Type B pancreatic cell (in vitro differentiated cells): ENCODE results near the gene IQCF2. TPM values are rescaled to one million over a fixed set of nuclear protein-coding genes. Genes with fewer than 3 reads are reported as not detected.

Source experiments
- DNase-seq: peaks from one replicate; pipeline ENCODE4 v3.0.0; 2021; ENCODE audit warnings: mixed read lengths; ENCODE audit not compliant: unreplicated experiment; ENCODE audit errors: extremely low spot score
- H3K27ac Mint-ChIP-seq: 2 replicates; pipeline ENCODE4 v1.8.0; 2021; ENCODE audit warnings: mild to moderate bottlenecking, mixed read lengths
- H3K27me3 Mint-ChIP-seq: 2 replicates; pipeline ENCODE4 v1.8.0; 2021; ENCODE audit warnings: mixed read lengths
- H3K36me3 Mint-ChIP-seq: 2 replicates; pipeline ENCODE4 v1.8.0; 2021; ENCODE audit warnings: mixed read lengths
- H3K4me1 Mint-ChIP-seq: one replicate; pipeline ENCODE4 v1.8.0; 2021; ENCODE audit warnings: mixed read lengths; ENCODE audit not compliant: unreplicated experiment
- H3K4me3 Mint-ChIP-seq: 2 replicates; pipeline ENCODE4 v1.8.0; 2021; ENCODE audit warnings: mild to moderate bottlenecking, mixed read lengths
- H3K9me3 Mint-ChIP-seq: 2 replicates; pipeline ENCODE4 v1.8.0; 2021; ENCODE audit warnings: mixed read lengths
- CTCF ChIP-seq: fragments of 200-600 bp; sonication (generic); conservative IDR thresholded peaks from 2 replicates; pipeline ENCODE4 v1.5.0; 2021; ENCODE audit warnings: antibody characterized with exemption, mild to moderate bottlenecking
- total RNA-seq: library from RNA; stranded (reverse); gene quantifications from 2 replicates; pipeline ENCODE4 v1.2.1, GENCODE V29; 2021; ENCODE audit warnings: low replicate concordance

IQCF2 gene
- total RNA-seq, 1 donor from 2014 or later: not detected

- H3K27me3 Mint-ChIP-seq: peaks cover 44% of the 10 kb centered on the region
- H3K9me3 Mint-ChIP-seq: peaks cover 5% of the 10 kb centered on the region
- H3K36me3 Mint-ChIP-seq: no peaks in the 10 kb centered on the region
- no peak for DNase-seq
- H3K27ac Mint-ChIP-seq: no peak overlapping the region
- H3K4me3 Mint-ChIP-seq: no peak overlapping the region
- no peaks in the 10 kb centered on the region for H3K4me1 Mint-ChIP-seq
- no peak for TF ChIP-seq CTCF
Measured at GRCh38 chr3:51817375-51817774, 44.0 kb upstream of the IQCF2 start.

- Mint-ChIP-seq H3K27me3 (peaks cover 47% of the 10 kb centered on the region), H3K27ac (no peak overlapping the region), H3K36me3 (no peaks in the 10 kb centered on the region), H3K9me3 (peaks cover 5% of the 10 kb centered on the region), H3K4me1 (no peaks in the 10 kb centered on the region), H3K4me3 (no peak overlapping the region)
- no peak for DNase-seq
- TF ChIP-seq CTCF: no peak
Measured at GRCh38 chr3:51819151-51819550, 42.3 kb upstream of the IQCF2 start.

- no peaks in the 10 kb centered on the region for H3K36me3 Mint-ChIP-seq
- H3K4me1 Mint-ChIP-seq: no peaks in the 10 kb centered on the region
- H3K4me3 Mint-ChIP-seq: no peak overlapping the region
- no peak for DNase-seq
- peaks cover 48% of the 10 kb centered on the region for H3K27me3 Mint-ChIP-seq
- no peak overlapping the region for H3K27ac Mint-ChIP-seq
- H3K9me3 Mint-ChIP-seq: peaks cover 5% of the 10 kb centered on the region
- TF ChIP-seq CTCF: peak; percentile 63
Measured at GRCh38 chr3:51819709-51820406, 41.6 kb upstream of the IQCF2 start.

DNA sequence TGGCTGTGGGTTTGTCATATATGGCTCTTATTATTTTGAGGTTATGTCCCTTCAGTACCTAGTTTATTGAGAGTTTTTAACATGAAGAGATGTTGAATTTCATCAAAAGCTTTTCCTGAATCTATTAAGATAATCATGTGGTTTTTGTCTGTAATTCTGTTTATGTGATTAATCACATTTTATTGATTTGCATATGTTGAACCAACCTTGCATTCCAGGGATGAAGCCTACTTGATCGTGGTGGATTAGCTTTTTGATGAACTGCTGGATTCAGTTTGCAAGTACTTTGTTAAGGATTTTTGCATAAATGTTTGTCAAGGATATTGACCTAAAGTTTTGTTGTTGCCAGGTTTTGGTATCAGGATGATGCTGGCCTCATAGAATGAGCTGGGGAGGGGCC, 33.1 kb upstream of the IQCF2 start:
- H3K36me3 Mint-ChIP-seq: no peaks in the 10 kb centered on the region
- no peak for DNase-seq
- H3K27me3 Mint-ChIP-seq: peaks cover 13% of the 10 kb centered on the region
- H3K9me3 Mint-ChIP-seq: no peaks in the 10 kb centered on the region
- no peak overlapping the region for H3K4me3 Mint-ChIP-seq
- TF ChIP-seq CTCF: no peak
- H3K4me1 Mint-ChIP-seq: no peaks in the 10 kb centered on the region
- H3K27ac Mint-ChIP-seq: no peak overlapping the region

DNA sequence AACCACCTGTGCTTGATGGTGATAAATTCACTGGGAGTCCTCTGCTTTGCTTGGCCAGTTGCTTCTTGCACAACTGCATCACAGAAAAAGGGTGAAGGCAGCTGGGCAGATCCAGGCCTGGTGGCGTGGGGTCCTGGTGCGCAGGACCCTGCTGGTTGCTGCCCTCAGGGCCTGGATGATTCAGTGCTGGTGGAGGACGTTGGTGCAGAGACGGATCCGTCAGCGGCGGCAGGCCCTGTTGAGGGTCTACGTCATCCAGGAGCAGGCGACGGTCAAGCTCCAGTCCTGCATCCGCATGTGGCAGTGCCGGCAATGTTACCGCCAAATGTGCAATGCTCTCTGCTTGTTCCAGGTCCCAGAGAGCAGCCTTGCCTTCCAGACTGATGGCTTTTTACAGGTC, 31.1 kb upstream of the IQCF2 start:
- no peak for DNase-seq
- Mint-ChIP-seq H3K27ac (no peak overlapping the region), H3K4me1 (no peaks in the 10 kb centered on the region)

More for the DNA sequence above, 31.1 kb upstream of the IQCF2 start:
- Mint-ChIP-seq H3K4me3 (no peak overlapping the region), H3K27me3 (peaks cover 16% of the 10 kb centered on the region), H3K9me3 (no peaks in the 10 kb centered on the region), H3K36me3 (no peaks in the 10 kb centered on the region)
- no peak for TF ChIP-seq CTCF
